Endothelial cell of umbilical vein (primary cell): ENCODE results near the gene CCND2. TPM values are rescaled to one million over a fixed set of nuclear protein-coding genes. Genes with fewer than 3 reads are reported as not detected.

Source experiments
- BruUV-seq: library from RNA; stranded (reverse); fragments of 400-500 nt; replicated peaks from 2 replicates; lab custom pipeline; 2021; lab: Mats Ljungman, UMichigan
- CTCF ChIA-PET: fragments of 300-600, 350-600 bp; sonication (Branson Sonifier 250); formaldehyde crosslinking; loops from one replicate; lab custom pipeline; 2021; ENCODE audit warnings: antibody characterized with exemption, inconsistent platforms; lab: Charles Lee
- POLR2A ChIA-PET: fragments of 300-600, 350-600 bp; sonication (Branson Sonifier 250); formaldehyde crosslinking; loops from one replicate; lab custom pipeline; 2021; ENCODE audit warnings: antibody characterized with exemption, inconsistent platforms; lab: Charles Lee
- DNase-seq: peaks from one replicate; pipeline ENCODE4 v3.0.0-alpha.2; 2011; ENCODE audit warnings: low read depth, low spot score
- FAIRE-seq: peaks from 2 replicates; lab custom pipeline; 2011; peaks lifted over from hg19 to GRCh38; lab: Jason Lieb, UNC
- H2AFZ ChIP-seq: 2 replicates; pipeline ENCODE4 v1.6.0; 2012; ENCODE audit warnings: low read depth, low read length, control low read depth, inconsistent platforms
- H3K27ac ChIP-seq: 2 replicates; pipeline ENCODE4 v1.5.1; 2011; ENCODE audit warnings: low read depth, mild to moderate bottlenecking, control low read depth, low read length, moderate library complexity; ENCODE audit not compliant: insufficient read depth
- H3K27me3 ChIP-seq, 2 experiments: 2 replicates each; pipeline versions ENCODE4 v1.6.0 to v1.6.1; 2011; ENCODE audit warnings: low read length in 2 of 2, mixed read lengths in 1 of 2; ENCODE audit not compliant: control insufficient read depth in 2 of 2, insufficient read depth in 2 of 2
- H3K36me3 ChIP-seq, 2 experiments: 2 replicates in 1 of 2; 3 replicates in 1 of 2; pipeline ENCODE4 v1.5.1; 2011; ENCODE audit warnings: low read length in 2 of 2, mild to moderate bottlenecking in 1 of 2, moderate library complexity in 1 of 2; ENCODE audit not compliant: control insufficient read depth in 2 of 2, insufficient read depth in 2 of 2; ENCODE audit errors: extremely low read depth in 1 of 2
- H3K4me1 ChIP-seq: 3 replicates; pipeline ENCODE4 v1.5.1; 2011; ENCODE audit warnings: mild to moderate bottlenecking, low read length; ENCODE audit not compliant: control insufficient read depth, insufficient read depth; ENCODE audit errors: extremely low read depth
- H3K4me2 ChIP-seq: 2 replicates; pipeline ENCODE4 v1.6.1; 2011; ENCODE audit warnings: low read length, control low read depth, mixed read lengths; ENCODE audit not compliant: insufficient read depth
- H3K4me3 ChIP-seq, 3 experiments: fragments of 200-600 bp in 1 of 3; sonication (generic), shearing (Covaris generic) in 1 of 3; replicated peaks in 1 of 3; 2 replicates each; pipeline ENCODE4 v1.5.1; 2011 to 2016; ENCODE audit warnings: control low read depth in 3 of 3, low read length in 3 of 3, mild to moderate bottlenecking in 2 of 3, inconsistent platforms in 1 of 3, low read depth in 1 of 3, moderate library complexity in 1 of 3; ENCODE audit not compliant: insufficient read depth in 1 of 3
- H3K79me2 ChIP-seq: 2 replicates; pipeline ENCODE4 v1.6.0; 2012; ENCODE audit warnings: low read length, inconsistent platforms; ENCODE audit not compliant: control insufficient read depth, insufficient read depth
- H3K9ac ChIP-seq: replicated peaks from 2 replicates; pipeline ENCODE3; 2011; ENCODE audit warnings: low read length, control low read depth; ENCODE audit not compliant: insufficient read depth; ENCODE audit errors: extremely low read depth
- H3K9me1 ChIP-seq: replicated peaks from 3 replicates; pipeline ENCODE4 v1.6.0; 2011; ENCODE audit warnings: mild to moderate bottlenecking, low read length; ENCODE audit not compliant: control insufficient read depth, insufficient read depth; ENCODE audit errors: extremely low read depth
- H3K9me3 ChIP-seq: replicated peaks from 2 replicates; pipeline ENCODE4 v1.5.1; 2012; ENCODE audit warnings: low read length, inconsistent platforms; ENCODE audit not compliant: control insufficient read depth, insufficient read depth
- H4K20me1 ChIP-seq: replicated peaks from 2 replicates; pipeline ENCODE3; 2011; ENCODE audit warnings: mild to moderate bottlenecking, low read length; ENCODE audit not compliant: control insufficient read depth, insufficient read depth; ENCODE audit errors: extremely low read depth
- GATA2 ChIP-seq: IDR thresholded peaks from 2 replicates; pipeline ENCODE4 v1.7.0; 2011; ENCODE audit warnings: low read depth, mild to moderate bottlenecking, moderate library complexity, mixed read lengths, low read length; ENCODE audit not compliant: insufficient read length, insufficient read depth
- JUN ChIP-seq: IDR thresholded peaks from 2 replicates; pipeline ENCODE4 v1.6.1; 2011; ENCODE audit warnings: borderline replicate concordance, low read depth; ENCODE audit not compliant: insufficient read length, insufficient read depth
- MYC ChIP-seq: IDR thresholded peaks from one replicate; pipeline ENCODE4 v1.6.1; 2011; ENCODE audit warnings: mild to moderate bottlenecking, low read depth, low read length
- POLR2A ChIP-seq: IDR thresholded peaks from 2 replicates; pipeline ENCODE4 v1.6.1; 2012; ENCODE audit warnings: low read depth, mild to moderate bottlenecking, control low read depth, low read length
- POLR2AphosphoS5 ChIP-seq: IDR thresholded peaks from 2 replicates; pipeline ENCODE4 v1.6.1; 2012; ENCODE audit warnings: low read depth, mild to moderate bottlenecking, control low read depth, low read length, moderate library complexity; ENCODE audit not compliant: insufficient read depth
- dilution Hi-C: fragments of 300-500 bp; cut with MboI; formaldehyde crosslinking; loops from one replicate; pipeline ENCODE4 v1.15.0; 2019; ENCODE audit warnings: low sequenced_read_pairs; ENCODE audit not compliant: extremely low pct_ligation_motif_present
- intact Hi-C: fragments of 100-400 bp; cut with micrococcal nuclease; formaldehyde crosslinking; loops from one replicate; pipeline ENCODE4 v1.10.0; 2022
- polyA plus RNA-seq, 4 experiments: library from polyadenylated mRNA; depleted of rRNA in 3 of 4; stranded (reverse) in 3 of 4; unstranded in 1 of 4; fragments of >200 nt; gene quantifications; 2 replicates each; pipeline versions ENCODE4 v1.2.1 to v1.2.3, GENCODE V29; 2011 to 2012; ENCODE audit warnings: missing spikeins in 1 of 4
- total RNA-seq: library from RNA; stranded (reverse); gene quantifications from 2 replicates; pipeline ENCODE4 v1.2.3, GENCODE V29; 2021
- TF ChIP-seq, protein P1 (sequence below), 2 donors: IDR thresholded peaks; 1 replicate in 1 of 2; 2 replicates in 1 of 2; pipeline ENCODE4 v1.5.1; 2011; ENCODE audit warnings: low read length in 2 of 2, mild to moderate bottlenecking in 2 of 2, moderate library complexity in 2 of 2, control low read depth in 1 of 2, inconsistent platforms in 1 of 2, low read depth in 1 of 2; ENCODE audit not compliant: insufficient read depth in 1 of 2; ENCODE audit errors: extremely low read depth in 1 of 2

Gene CCND2
- total and polyA plus RNA-seq, 2 donors (not counting 3 experiments of a cell fraction or from before 2014, with no cell fraction given) = 0.68 to 3.4 TPM

GRCh38 chr12:4279198-4279690 is 5.7 kb downstream of the CCND2 start:
- no peak for FAIRE-seq
- Histone ChIP-seq H3K36me3 (no peaks in the 10 kb centered on the region), H2AFZ (no peak overlapping the region), H3K4me2 (no peak overlapping the region), H3K4me1 (no peaks in the 10 kb centered on the region), H3K27ac (no peak overlapping the region), H3K9me3 (no peaks in the 10 kb centered on the region), H3K4me3 (no peak overlapping the region), H3K9me1 (no peaks in the 10 kb centered on the region), H3K79me2 (no peaks in the 10 kb centered on the region), H4K20me1 (no peaks in the 10 kb centered on the region), H3K9ac (no peak overlapping the region), H3K27me3 (peaks cover 23 to 29% of the 10 kb centered on the region in 2 experiments)
- no peak for TF ChIP-seq POLR2AphosphoS5
- TF ChIP-seq, protein P1, sequence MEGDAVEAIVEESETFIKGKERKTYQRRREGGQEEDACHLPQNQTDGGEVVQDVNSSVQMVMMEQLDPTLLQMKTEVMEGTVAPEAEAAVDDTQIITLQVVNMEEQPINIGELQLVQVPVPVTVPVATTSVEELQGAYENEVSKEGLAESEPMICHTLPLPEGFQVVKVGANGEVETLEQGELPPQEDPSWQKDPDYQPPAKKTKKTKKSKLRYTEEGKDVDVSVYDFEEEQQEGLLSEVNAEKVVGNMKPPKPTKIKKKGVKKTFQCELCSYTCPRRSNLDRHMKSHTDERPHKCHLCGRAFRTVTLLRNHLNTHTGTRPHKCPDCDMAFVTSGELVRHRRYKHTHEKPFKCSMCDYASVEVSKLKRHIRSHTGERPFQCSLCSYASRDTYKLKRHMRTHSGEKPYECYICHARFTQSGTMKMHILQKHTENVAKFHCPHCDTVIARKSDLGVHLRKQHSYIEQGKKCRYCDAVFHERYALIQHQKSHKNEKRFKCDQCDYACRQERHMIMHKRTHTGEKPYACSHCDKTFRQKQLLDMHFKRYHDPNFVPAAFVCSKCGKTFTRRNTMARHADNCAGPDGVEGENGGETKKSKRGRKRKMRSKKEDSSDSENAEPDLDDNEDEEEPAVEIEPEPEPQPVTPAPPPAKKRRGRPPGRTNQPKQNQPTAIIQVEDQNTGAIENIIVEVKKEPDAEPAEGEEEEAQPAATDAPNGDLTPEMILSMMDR (IDR thresholded peaks at IDR 0.05; ENCODE audit: extremely low read depth in 1 of 2, insufficient read depth in 1 of 2, low read depth in 1 of 2, low read length in 2 of 2) = no peak
- TF ChIP-seq GATA2 = no peak
- TF ChIP-seq POLR2A = no peak
- TF ChIP-seq JUN = no peak
- no peak for TF ChIP-seq MYC
- no peak for DNase-seq
- BruUV-seq = no TSS peak
- ChIA-PET POLR2A (no interaction called here), CTCF (interaction anchor here (0.9 to 5.9 kb wide), 7 partner anchors 114 to 979 kb away, joined by 3 to 464 read pairs (median 10); no protein-coding TSS in a partner anchor)
- dilution Hi-C loops = no loop called here
- intact Hi-C loops = loop anchor here (10.0 kb wide), 1 partner anchor 474 kb away; no protein-coding TSS in a partner anchor
